Neural progenitor cell (in vitro differentiated cells): Measurements from ENCODE around the gene UHRF1. TPM values are rescaled to one million over a fixed set of nuclear protein-coding genes. Genes with fewer than 3 reads are reported as not detected.

ENCODE experiments used
- DNase-seq: peaks from one replicate; pipeline ENCODE4 v3.0.0-alpha.2; 2016; ENCODE audit warnings: low spot score
- H2AFZ ChIP-seq: fragments of 200-600 bp; sonication (generic); replicated peaks from 2 replicates; pipeline ENCODE4 v1.6.1; 2016; ENCODE audit warnings: antibody characterized with exemption
- H3F3A ChIP-seq: fragments of 200-600 bp; sonication (generic); 2 replicates; pipeline ENCODE4 v1.6.1; 2016; ENCODE audit warnings: antibody characterized with exemption, low read depth
- H3K27ac ChIP-seq: fragments of 200-600 bp; sonication (generic); 2 replicates; pipeline ENCODE4 v1.5.1; 2016; ENCODE audit warnings: mild to moderate bottlenecking
- H3K27me3 ChIP-seq: fragments of 200-600 bp; sonication (generic); 2 replicates; pipeline ENCODE4 v1.6.1; 2016; ENCODE audit warnings: mild to moderate bottlenecking, moderate library complexity
- H3K36me3 ChIP-seq: fragments of 200-600 bp; sonication (generic); 2 replicates; pipeline ENCODE4 v1.5.1; 2016
- H3K4me1 ChIP-seq: fragments of 200-600 bp; sonication (generic); 2 replicates; pipeline ENCODE4 v1.6.1; 2016; ENCODE audit warnings: mixed run types
- H3K4me2 ChIP-seq: fragments of 200-600 bp; sonication (generic); 2 replicates; pipeline ENCODE4 v1.6.1; 2016
- H3K4me3 ChIP-seq: fragments of 200-600 bp; sonication (generic); 2 replicates; pipeline ENCODE4 v1.5.1; 2016
- H3K79me2 ChIP-seq: fragments of 200-600 bp; sonication (generic); 2 replicates; pipeline ENCODE4 v1.6.1; 2016; ENCODE audit warnings: low read depth
- H3K9ac ChIP-seq: fragments of 200-600 bp; sonication (generic); 2 replicates; pipeline ENCODE4 v1.6.1; 2016
- H3K9me3 ChIP-seq: fragments of 200-600 bp; sonication (generic); 2 replicates; pipeline ENCODE4 v1.5.1; 2016; ENCODE audit warnings: low read depth
- H4K20me1 ChIP-seq: fragments of 200-600 bp; sonication (generic); 2 replicates; pipeline ENCODE4 v1.6.1; 2016; ENCODE audit warnings: low read depth
- H3K27ac Mint-ChIP-seq: 3 replicates; pipeline ENCODE4 v1.8.0; 2021; ENCODE audit warnings: mixed read lengths
- H3K27me3 Mint-ChIP-seq: 2 replicates; pipeline ENCODE4 v1.8.0; 2022; ENCODE audit warnings: low read depth, mild to moderate bottlenecking, inconsistent platforms, moderate library complexity, mixed read lengths; ENCODE audit not compliant: insufficient read depth
- H3K36me3 Mint-ChIP-seq: 3 replicates; pipeline ENCODE4 v1.8.0; 2021; ENCODE audit warnings: mixed read lengths
- H3K4me1 Mint-ChIP-seq: 3 replicates; pipeline ENCODE4 v1.8.0; 2021; ENCODE audit warnings: mixed read lengths
- H3K4me3 Mint-ChIP-seq: 3 replicates; pipeline ENCODE4 v1.8.0; 2021; ENCODE audit warnings: mild to moderate bottlenecking, moderate library complexity, mixed read lengths
- H3K9me3 Mint-ChIP-seq: 3 replicates; pipeline ENCODE4 v1.8.0; 2020; ENCODE audit warnings: mixed read lengths
- CTCF ChIP-seq: fragments of 200-600 bp; sonication (generic); IDR thresholded peaks from 2 replicates; pipeline ENCODE4 v1.5.1; 2017; ENCODE audit warnings: antibody characterized with exemption, mild to moderate bottlenecking
- EZH2 ChIP-seq: fragments of 200-600 bp; sonication (generic); IDR thresholded peaks from 2 replicates; pipeline ENCODE4 v1.6.1; 2017; ENCODE audit warnings: antibody characterized with exemption, mild to moderate bottlenecking, moderate library complexity
- EZH2phosphoT487 ChIP-seq: fragments of 200-600 bp; sonication (generic); IDR thresholded peaks from 2 replicates; pipeline ENCODE4 v1.6.1; 2017; ENCODE audit warnings: antibody characterized with exemption
- total RNA-seq: library from RNA; depleted of rRNA; stranded (reverse); fragments of >200 nt; gene quantifications from 2 replicates; pipeline ENCODE4 v1.2.3, GENCODE V29; 2015; ENCODE audit warnings: low replicate concordance

Gene UHRF1
- total RNA-seq, 1 donor from 2014 or later: 34.1 TPM

DNA sequence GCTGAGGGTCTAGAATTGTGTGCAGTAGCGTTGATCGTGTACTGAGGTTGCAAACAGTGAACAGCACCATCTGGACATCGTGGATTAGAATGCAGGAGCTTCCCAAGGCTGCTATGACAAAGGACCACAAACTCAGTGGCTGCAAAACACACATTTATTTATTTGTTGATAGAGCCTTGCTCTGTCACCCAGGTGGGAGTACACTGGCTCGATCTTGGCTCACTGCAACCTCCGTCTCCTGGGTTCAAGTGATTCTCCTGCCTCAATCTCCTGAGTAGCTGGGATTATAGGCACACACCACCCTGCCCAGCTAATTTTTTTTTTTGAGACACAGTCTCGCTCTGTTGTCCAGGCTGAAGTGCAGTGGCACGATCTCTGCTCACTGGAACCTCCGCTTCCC, 2.3 kb upstream of the UHRF1 start:
- peaks cover 10% of the 10 kb centered on the region for H3K27me3 Mint-ChIP-seq
- Histone ChIP-seq H3K27ac (no peak overlapping the region), H3K4me1 (peaks cover 23% of the 10 kb centered on the region), H3K36me3 (no peaks in the 10 kb centered on the region), H3F3A (peaks cover 32% of the 10 kb centered on the region), H3K9me3 (no peaks in the 10 kb centered on the region), H3K79me2 (peaks cover 21% of the 10 kb centered on the region), H3K4me3 (no peak overlapping the region), H4K20me1 (peaks cover 10% of the 10 kb centered on the region), H2AFZ (no peak overlapping the region), H3K4me2 (no peak overlapping the region), H3K27me3 (peaks cover 4% of the 10 kb centered on the region), H3K9ac (no peak overlapping the region)
- peaks cover 25% of the 10 kb centered on the region for H3K4me1 Mint-ChIP-seq
- H3K36me3 Mint-ChIP-seq: no peaks in the 10 kb centered on the region
- no peak overlapping the region for H3K4me3 Mint-ChIP-seq
- no peak overlapping the region for H3K27ac Mint-ChIP-seq
- no peaks in the 10 kb centered on the region for H3K9me3 Mint-ChIP-seq
- DNase-seq: no peak
- no peak for TF ChIP-seq CTCF
- TF ChIP-seq EZH2phosphoT487: no peak
- TF ChIP-seq EZH2: no peak

GRCh38 chr19:4908360-4908759, 941 bp upstream of the UHRF1 start:
- Histone ChIP-seq H3K27me3 (peaks cover 4% of the 10 kb centered on the region), H3K79me2 (peaks cover 35% of the 10 kb centered on the region), H2AFZ (no peak overlapping the region), H3F3A (peaks cover 32% of the 10 kb centered on the region), H3K4me3 (no peak overlapping the region), H3K4me1 (peaks cover 23% of the 10 kb centered on the region), H4K20me1 (peaks cover 24% of the 10 kb centered on the region), H3K27ac (no peak overlapping the region), H3K9me3 (no peaks in the 10 kb centered on the region), H3K36me3 (no peaks in the 10 kb centered on the region), H3K9ac (no peak overlapping the region), H3K4me2 (peak overlapping the region; percentile 96)
- Mint-ChIP-seq H3K36me3 (no peaks in the 10 kb centered on the region), H3K27me3 (peaks cover 9% of the 10 kb centered on the region), H3K9me3 (no peaks in the 10 kb centered on the region), H3K4me1 (peaks cover 31% of the 10 kb centered on the region), H3K4me3 (peak overlapping the region; percentile 75), H3K27ac (peak overlapping the region; percentile 22)
- TF ChIP-seq EZH2: no peak
- no peak for TF ChIP-seq CTCF
- TF ChIP-seq EZH2phosphoT487: no peak
- no peak for DNase-seq

GRCh38 chr19:4908781-4909155, 533 bp upstream of the UHRF1 start:
- H3K4me3 ChIP-seq: peak overlapping the region; percentile 96
- H3K9ac ChIP-seq: no peak overlapping the region
- Mint-ChIP-seq H3K4me3 (peak overlapping the region; percentile 75), H3K27me3 (peaks cover 8% of the 10 kb centered on the region), H3K9me3 (no peaks in the 10 kb centered on the region), H3K36me3 (no peaks in the 10 kb centered on the region), H3K27ac (no peak overlapping the region), H3K4me1 (peaks cover 31% of the 10 kb centered on the region)
- DNase-seq: no peak
- peaks cover 4% of the 10 kb centered on the region for H3K27me3 ChIP-seq
- peak overlapping the region; percentile 96 for H3K4me2 ChIP-seq
- H2AFZ ChIP-seq: no peak overlapping the region
- no peaks in the 10 kb centered on the region for H3K9me3 ChIP-seq
- no peak overlapping the region for H3K27ac ChIP-seq
- peaks cover 32% of the 10 kb centered on the region for H3F3A ChIP-seq
- H3K36me3 ChIP-seq: no peaks in the 10 kb centered on the region
- peaks cover 28% of the 10 kb centered on the region for H4K20me1 ChIP-seq
- peaks cover 39% of the 10 kb centered on the region for H3K79me2 ChIP-seq
- peaks cover 23% of the 10 kb centered on the region for H3K4me1 ChIP-seq
- TF ChIP-seq EZH2phosphoT487 (no peak), CTCF (no peak), EZH2 (no peak)
